Suppressor macrophage treated with lipopolysaccharide for 1 hour (primary cell): ENCODE results near the gene SLC25A17.
A peak's percentile ranks its signal among the peaks of the same experiment; 100 is the strongest.
"Not testable (repeated sequence)": the region's sequence is repeated elsewhere in the genome, so short reads cannot be mapped to it uniquely, and the experiment has no call there.

ENCODE experiments used
- DNase-seq, 3 donors: peaks; one replicate each; pipeline ENCODE4 v3.0.0-alpha.2; 2020 to 2022

SLC25A17 gene

DNA sequence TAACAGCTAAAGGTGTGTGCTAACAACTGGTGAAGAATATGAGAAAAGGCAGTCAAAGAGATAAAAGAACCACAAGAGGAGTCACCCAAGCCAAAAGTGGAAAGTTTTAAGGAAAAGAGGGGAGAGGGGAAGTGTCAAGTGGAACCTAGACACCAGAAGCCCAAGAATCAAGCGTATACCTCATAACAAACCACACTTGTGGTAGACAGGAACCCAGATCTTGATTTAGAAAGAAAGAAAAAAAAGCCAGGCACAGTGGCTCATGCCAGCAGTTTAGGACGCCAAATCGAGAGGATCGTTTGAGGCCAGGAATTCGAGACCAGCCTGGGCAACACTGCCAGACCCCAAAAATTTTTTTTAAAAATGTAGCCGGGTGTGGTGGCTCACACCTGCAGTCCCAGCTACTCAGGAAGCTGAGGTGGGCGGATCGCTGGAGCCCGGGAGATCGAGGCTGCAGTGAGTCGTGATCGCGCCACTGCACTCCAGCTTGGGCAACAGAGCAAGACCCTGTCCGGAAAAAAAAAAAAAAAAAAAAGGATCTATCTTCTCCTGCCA is 877 bp downstream of the SLC25A17 start:
- peak in 2 of 3 donors; percentile 2 to 5 for DNase-seq

DNA sequence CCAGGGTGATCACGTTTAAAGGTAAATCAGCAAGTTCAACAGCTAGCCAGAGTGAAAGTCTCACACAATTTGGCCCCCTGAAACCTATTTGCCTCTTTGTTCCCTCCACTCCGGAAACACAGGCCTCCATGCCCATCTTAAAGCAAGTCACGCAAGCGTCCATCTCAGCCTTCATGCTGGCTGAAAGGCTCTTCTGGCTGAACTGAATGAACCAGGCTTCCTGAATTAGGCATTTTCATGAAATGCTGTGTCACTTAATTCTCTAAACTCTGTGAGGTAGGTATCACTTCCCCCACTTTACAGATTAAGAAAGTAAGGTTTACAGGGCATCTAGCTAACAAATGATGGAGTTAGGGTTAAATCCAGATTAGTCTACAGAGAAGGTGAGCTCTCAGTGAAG is 1.4 kb downstream of the SLC25A17 start:
- DNase-seq = no peak

DNA sequence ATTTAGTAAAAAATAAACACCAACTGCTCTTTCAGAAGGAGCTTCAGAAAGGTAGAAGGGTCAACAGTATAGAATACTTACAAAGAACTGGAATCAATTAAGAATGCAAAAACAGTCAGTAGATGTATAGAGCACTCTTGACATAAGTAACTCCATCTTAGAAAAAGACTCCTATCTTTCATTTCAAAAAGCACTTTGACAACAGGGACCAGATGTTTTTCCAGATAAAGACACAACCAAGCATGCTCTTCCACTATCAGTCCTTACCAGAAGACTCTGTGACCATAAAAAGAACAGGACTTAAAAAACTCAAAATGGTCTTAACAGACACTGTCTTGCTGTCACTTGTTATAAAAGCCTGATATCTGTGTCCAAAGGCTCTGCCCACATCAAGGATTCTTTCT is 5.2 kb downstream of the SLC25A17 start:
- DNase-seq = no peak

DNA sequence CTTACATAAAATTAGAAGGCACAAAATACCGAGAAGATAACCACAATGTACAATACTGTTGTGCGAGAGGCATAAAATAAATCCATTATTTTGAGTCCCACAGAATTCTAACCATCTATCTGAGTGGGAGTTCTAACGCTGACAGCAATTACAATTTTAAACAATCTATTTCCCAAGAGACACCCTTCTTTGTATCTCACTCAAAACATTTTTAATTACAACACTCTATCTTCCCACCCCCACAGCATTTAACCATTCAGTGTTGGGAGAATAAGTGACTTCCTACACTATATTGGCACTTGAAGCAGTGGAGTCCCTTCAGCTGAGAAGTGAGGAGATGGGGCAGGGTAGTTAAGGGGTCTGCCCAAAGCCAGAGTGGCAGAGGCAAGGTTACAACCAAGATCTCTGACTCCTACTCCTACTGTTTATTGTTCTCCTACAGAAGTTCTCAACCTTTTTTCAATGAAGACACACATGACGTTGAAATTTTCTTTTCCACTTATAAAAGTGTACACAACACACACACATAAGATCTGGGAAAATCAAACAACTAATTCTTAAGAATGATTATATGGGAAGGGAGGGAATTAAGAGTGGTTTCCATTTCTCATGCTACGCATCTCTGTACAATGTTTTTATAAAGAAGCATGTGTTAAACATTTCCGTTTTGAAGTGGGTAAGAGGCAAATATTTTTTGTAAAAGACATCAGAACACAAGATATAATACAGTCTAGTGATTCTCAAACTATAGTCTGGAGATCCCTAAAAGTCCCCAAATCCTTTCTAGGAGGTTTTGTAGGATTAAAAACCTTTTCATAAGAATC is 10.9 kb downstream of the SLC25A17 start:
- no peak for DNase-seq

DNA sequence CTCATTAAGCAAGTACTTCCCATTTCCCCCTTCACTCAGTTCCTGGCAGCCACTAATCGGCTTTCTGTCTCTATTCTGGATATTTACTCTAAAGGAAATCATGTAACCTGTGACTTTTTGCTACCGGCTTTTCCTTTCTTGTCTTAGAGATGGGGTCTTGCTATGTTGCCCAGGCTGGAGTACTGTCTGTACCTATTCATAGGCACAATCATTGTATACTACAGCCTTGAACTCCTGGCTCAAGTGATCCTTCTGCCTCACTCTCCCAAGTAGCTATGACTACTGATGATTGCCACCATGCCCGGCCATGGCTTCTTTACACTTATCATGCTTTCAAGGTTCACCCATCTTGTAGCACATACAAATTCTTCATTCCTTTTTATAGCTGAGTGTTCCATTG is 12.4 kb downstream of the SLC25A17 start:
- no peak for DNase-seq

DNA sequence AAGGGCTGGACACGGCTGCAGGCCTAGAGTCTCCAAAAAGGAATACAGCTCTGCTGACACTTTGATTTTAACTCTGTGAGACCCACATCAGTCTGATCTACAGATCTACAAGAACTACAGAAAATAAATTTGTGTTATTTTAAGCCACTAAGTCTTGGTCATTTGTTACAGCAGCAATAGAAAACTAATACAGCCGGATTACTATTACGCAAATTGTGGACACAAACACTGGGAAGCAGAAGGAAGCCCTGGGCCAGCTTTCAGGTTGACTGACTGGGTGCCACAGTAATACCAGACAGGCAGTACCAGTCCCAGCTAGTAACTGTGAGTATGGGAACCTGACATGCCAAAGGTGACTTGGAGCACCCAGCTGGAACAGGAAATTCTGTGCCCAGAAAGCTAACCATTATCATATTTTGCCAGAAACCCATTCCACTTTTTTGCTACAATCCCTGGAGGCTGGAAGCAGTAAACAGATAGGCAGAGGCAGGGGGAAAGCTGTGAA is 13.4 kb downstream of the SLC25A17 start:
- no peak for DNase-seq

DNA sequence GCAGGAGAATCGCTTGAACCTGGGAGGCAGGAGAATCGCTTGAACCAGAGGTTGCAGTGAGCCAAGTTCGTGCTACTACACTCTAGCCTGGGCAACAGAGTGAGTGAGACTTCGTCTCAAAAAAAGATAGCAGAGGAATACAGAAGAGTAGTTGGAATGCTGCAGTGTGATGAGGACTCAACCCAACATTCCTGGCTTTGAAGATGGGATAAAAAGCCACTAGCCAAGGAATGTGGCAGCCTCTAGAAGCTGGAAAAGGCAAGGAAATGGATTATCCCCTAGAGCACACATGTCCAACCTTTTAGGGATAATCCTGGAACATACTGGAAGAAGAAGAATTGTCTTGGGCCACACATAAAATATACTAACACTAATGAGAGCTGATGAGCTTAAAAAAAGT is 13.9 kb downstream of the SLC25A17 start:
- no peak for DNase-seq

DNA sequence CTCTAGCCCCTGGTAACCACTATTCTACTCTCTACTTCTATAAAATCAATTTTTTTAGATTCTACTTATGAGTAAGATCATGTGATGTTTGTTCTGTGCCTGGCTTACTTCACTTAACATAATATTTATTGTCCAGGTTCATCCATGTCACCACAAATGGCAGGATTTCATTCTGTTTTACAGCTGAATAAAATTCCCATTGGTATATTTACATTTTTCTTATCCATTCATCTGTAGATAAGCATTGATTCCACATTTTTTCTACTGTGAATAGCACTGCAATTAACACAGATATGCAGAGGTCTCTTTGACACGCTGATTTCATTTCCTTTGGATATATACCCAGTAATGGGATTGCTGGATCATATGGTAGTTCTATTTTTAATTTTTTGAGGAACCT is 15.8 kb downstream of the SLC25A17 start:
- no peak for DNase-seq

DNA sequence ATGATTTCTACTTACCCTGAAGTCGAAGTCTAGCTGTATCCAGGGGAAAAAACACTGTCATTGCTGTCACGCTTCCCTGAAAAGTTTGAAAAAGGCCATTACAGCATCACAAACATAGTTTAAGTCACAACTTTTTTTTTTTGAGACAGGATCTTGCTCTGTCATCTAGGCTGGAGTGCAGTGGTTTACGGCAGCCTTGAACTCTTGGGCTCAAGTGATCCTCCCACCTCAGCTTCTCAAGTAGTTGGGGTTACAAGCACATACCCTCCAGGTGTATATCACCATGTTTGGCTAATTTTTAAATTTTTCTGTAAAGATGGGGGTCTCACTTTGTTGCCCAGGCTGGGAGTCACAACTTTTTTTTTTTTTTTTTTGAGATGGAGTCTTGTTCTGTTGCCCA is 20.1 kb downstream of the SLC25A17 start:
- no peak for DNase-seq

DNA sequence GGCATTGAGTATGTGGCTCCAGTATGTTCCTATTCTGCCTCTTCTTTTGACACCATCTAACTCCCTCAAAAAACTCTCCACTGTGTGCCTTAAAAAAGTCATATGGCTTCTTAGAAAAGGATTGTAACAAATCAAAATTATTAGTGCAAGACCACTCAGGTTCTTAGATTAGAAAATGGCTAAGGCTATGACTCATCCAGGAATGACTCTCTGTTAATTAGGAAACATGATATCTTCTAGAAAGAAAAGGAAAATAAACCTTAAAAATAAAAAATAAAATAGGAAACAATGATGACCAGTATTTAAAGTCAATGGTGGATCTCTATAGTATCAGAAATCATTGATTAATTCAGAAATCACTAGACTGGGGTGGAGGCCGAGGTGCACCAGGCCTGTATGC is 21.7 kb downstream of the SLC25A17 start:
- peak in 1 of 3 donors; percentile 5 for DNase-seq

DNA sequence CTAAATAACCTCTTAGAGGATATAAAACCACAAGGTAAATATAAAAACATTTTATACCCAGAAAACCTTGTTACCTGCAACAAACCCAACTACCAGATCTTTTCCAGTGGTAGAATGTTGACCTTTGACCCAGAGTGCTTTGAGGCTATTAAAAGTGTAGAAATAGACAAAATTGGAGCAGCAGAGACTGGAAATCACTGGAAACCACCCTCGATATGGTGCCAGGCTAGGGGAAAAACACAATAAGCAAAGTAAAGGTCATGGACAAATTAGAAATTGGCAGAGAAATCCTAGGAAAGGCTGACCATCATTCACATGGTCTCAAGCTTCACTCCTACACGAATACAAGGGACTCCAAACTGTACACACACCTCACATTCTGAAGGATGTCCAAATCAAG is 26.7 kb downstream of the SLC25A17 start:
- DNase-seq = no peak

DNA sequence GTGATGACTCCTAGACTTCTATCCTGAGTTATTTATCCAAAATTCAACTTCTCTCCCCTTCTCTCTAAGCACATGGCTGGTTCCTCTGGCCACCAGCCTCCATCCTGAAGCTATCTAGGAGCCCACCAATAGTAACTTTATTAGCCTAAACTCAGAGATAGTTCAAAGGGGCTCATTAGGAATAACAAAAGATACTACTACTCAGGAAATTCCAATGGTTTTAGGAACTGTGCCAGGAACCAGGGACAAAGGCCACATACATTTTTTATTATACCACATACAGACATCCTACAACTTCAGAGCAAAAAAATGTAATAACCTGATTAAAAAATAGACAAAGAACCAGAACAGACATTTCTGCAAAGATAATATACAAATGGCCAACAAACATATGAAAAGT is 27.9 kb downstream of the SLC25A17 start:
- DNase-seq = no peak

DNA sequence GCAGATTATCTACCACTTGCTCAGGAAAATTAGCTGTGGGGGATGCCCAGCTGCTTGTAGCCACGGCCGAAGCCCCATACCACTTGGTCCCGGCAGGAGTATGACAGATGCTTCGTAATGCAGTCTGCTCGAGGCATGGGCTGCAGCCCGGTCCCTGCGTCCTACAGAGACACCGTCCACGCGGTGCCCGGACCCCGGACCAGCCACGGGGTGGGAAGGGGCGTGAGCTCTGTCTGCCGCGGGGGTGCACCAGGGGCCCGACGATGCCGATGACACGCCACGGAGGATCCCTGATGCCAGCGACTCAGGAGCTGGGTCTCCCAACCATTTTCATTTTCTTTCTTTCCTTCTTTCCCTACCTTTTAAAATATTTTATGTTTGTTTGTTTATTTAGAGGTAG is 30.0 kb downstream of the SLC25A17 start:
- no peak for DNase-seq

DNA sequence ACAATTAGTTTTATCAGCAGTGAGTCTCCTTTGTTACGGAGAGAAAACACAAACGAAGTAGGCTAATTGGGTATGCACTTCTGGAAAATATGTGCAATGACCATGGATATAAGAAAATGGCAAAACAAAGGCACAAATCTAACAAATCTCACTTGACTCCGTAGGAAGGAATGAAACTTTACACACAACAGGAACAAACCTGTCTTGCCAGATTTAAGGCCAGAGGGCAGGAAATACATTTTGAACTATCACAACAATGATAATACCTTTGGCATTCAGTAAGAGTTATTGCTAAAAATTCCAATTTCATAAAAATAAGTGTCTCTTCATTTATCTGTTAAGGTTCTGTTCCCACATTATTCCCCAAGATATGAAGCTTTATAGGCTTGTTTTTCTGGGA is 36.6 kb downstream of the SLC25A17 start:
- no peak for DNase-seq

DNA sequence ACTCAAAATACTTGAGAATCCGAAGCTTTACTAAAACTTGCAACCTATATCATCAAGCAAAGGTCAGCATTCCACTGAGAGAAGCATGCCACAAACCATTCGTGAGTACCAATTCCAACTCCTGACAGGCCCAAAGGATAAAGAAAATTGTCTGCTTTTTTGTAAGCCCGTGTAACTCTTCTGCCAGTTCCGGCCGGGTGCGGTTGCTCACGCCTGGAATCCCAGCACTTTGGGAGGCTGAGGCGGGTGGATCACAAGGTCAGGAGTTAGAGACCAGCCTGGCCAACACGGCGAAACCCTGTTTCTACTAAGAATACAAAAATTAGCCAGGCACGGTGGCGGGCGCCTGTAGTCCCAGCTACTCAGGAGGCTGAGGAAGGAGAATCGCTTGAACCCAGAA is 37.4 kb downstream of the SLC25A17 start:
- not testable (repeated sequence) for DNase-seq

DNA sequence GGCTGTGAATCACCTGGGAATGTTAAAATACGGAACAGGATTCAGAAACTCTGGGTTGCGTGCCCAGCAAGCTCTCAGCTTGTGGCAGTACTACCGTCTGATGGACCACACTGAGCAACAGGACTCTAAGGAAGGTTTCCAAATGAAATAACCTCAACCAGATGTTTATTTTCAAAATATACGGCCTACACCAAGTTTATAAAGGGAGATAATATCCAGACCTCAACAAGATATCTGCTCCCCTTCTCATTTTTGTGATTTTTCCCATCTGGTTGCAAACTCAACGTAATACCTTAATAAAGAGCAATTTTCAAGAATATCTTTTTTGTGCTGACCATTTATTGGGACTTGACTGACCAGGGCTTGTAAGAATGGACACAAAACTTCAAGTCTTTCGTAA is 49.4 kb downstream of the SLC25A17 start:
- no peak for DNase-seq

DNA sequence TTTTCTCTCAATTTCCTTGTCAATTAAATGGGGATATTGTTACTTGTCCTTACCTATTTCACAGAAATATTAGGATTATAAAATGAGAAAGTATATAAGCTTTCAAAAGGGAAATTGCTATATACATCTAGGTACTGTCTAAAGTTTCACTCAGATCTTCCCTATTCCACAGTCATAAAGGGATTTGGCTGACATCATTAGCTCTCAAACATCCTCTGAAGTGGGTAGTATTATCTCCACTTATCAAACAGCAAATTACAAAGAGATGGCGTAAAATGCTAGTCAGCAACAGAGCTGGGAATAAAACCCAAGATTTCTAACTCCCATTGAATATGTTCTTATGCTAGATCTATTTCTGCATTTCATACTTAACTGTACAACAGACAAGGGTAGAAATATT is 50.9 kb downstream of the SLC25A17 start:
- no peak for DNase-seq

DNA sequence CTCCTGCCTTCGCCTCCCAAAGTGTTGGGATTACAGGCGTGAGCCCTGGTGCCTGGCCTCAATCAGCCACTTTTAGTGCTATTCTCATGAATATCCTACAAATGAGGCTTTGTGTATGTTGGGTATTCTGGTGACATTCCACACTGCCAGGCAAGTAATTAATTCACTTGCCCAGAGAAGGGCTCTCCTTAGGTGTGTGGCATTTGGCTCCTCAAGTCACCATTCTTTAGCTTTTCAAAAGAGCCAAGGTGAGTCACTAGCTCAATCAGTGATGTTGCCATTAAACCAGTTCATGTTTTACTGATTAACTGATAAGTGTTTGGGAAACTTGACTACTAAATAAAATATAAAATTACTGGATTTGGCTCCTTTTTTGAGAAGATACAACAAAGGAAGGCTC is 52.2 kb downstream of the SLC25A17 start:
- no peak for DNase-seq

DNA sequence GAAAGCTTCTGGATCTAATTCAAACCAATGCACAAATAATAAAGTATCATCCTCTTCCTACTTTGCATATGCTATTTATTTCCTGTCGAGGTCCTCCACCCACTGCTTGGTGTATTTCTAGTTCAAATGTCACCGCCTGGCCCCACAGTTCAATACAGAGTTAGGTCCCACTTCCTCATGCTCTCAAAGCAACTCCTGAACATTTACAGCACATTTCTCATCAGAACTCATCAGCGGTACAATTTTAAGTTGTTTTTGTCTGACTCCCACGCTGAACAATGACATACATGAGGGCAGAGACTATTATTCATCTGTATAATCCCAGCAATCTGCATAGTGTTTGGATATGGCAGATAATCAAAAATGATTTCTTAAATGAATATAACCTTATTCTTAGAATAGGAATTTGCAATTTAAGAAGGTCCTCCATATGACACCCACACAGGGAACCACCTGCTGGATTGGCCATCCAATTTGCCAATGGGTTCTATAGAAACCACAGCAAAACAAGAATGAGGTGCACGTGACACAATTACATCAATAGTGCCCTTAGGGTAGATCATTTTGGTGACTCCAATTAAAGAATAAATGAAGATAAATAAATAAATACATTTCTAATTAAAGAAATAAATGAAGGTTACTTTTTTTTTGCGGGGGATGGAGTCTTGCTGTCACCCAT is 54.2 kb downstream of the SLC25A17 start:
- peak; percentile 41 to 52 (median 46) for DNase-seq

DNA sequence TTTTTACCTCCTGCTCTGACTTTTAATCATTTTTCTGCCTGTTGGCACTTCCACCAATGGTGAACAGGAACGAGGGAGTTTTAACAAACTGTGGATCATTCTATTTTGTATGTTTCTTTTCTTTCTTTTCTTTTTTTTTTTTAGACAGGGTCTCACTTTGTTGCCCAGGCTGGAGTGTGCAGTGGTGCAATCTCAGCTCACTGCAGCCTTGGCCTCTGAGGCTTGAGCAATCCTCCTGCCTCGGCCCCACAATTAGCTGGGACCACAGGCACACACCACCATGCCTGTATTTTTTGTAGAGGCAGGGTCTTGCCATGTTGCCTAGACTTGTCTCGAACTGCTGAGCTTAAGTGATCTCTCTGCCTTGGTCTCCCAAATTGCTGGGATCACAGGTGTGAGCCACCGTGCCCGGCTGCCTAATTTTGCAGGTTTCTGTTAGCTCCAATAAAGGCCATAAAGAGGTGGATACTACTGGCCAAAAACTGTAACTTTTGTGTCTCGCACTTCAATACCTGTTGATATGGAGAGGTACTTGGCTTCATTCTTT is 59.8 kb downstream of the SLC25A17 start:
- no peak for DNase-seq

DNA sequence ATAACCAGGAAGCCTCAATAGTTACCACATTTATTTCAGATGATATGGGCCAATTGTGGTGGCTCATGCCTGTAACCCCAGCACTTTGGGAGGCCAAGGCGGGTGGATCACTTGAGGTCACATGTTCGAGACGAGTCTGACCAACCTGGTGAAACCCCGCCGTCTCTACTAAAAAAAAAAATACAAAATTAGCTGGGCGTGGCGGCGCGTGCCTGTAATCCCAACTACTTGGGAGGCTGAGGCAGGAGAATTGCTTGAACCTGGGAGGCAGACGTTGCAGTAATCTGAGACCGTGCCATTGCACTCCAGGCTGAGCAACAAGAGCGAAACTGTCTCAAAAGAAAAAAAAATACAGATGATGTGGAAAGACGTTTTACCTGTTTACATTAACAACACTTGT is 60.3 kb downstream of the SLC25A17 start:
- not testable (repeated sequence) for DNase-seq

DNA sequence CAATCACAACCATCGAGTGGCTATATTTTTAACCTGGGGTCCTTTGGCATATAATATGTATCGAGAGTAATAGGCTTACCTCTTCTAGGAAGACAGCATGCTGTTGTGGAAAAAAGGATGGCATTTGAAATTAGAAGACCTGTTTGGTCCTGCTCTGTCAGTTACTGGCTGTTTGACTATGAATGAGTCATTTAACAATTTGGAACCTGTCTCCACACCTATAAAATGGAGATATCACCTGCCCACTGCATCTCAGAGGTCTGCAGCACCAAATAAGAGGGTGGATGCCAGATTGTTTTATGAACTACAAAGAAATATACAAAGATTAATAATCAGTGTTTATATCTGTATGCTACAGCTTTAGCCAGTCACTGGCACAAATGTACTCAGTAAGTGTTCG is 60.8 kb downstream of the SLC25A17 start:
- no peak for DNase-seq

DNA sequence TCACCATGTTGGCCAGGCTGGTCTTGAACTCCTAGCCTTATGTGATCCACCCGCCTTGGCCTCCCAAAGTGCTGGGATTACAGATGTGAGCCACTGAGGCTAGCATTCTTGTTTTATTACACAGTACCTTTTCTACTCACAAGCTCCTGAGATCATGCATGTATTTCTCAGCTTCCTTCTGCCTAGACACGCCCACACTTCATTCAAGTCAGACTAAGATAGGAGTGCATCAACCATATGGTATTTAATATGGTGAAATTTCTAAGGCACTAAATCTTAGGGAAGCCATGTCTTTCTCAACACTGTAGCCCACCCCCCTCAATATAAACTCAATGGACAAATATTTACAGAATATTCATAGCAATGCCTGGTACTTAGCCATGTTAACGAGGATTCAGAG is 62.1 kb downstream of the SLC25A17 start:
- DNase-seq = peak; percentile 50 to 55 (median 55)

DNA sequence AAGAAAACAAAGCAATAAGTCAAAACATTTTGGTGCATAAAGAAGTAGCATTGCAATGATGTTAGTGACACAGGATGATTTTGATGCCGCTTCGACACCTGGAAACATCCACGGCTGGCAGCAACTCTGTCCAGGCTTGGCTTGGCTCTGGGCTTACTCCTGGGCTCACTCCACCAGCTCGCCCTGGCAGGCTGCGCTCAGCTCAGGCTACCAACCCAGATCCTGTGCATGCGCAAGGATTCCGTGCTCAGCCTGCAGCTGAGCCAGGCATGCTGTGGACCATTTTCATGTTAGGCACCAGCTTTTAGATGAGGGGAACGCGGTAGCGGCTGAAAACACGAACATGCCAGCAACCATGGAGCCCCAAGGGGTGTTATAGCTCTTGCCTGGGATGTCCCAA is 66.0 kb downstream of the SLC25A17 start:
- no peak for DNase-seq
